HG03139 (cell line): ENCODE data around the gene TRIM38.
"Not testable (repeated sequence)": the region's sequence is repeated elsewhere in the genome, so short reads cannot be mapped to it uniquely, and the experiment has no call there.

Experiments
- ATAC-seq: cut with Tn5 transposase; IDR thresholded peaks from one replicate; pipeline ENCODE4 v1.9.1; 2021; ENCODE audit not compliant: unreplicated experiment

The TRIM38 gene, protein sequence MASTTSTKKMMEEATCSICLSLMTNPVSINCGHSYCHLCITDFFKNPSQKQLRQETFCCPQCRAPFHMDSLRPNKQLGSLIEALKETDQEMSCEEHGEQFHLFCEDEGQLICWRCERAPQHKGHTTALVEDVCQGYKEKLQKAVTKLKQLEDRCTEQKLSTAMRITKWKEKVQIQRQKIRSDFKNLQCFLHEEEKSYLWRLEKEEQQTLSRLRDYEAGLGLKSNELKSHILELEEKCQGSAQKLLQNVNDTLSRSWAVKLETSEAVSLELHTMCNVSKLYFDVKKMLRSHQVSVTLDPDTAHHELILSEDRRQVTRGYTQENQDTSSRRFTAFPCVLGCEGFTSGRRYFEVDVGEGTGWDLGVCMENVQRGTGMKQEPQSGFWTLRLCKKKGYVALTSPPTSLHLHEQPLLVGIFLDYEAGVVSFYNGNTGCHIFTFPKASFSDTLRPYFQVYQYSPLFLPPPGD

DNA sequence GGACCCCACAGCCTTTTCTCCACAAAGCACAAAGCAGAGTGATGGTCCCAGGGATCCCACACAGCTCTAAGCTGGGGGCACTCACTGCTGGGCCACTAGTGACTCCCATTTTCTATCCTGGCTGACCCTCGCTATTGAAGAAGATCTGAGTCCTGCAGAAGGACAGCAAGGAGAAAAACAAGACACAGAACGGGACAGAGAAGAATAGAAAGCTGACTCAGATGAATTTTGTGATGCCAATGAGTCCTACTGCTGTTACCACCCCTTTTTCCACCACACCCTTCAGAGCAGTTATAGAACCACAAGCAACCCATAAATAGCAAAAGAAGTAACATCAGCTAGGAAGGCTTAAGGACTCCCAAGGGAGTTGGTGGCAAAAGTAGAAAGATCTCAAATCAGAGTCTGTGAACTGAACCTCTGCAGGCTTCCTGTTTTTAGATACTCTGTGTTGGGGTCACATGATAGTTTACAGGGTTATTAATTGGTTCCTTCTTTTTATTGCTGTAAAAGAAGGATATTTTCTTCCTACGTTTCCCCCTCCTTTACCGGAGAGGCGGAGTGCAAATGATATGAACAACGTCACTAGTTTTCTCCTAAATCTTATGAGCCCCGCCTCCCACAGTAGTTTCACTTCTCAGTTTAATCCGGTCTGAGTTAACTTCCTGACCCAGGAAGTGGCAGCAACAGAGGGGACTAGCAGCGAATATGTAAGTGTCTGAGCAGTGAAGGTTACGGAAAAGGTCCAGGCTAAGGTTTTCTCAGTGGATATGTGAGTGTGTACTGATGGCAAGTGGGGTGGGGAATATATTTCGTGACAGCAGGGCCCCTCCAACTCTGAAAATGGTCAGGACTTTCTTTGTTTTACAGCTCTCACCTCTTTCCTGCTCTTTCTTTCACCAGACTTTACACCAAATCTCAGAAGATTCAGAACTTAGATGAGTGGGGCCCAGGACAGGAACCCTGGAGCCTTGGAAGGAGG is at the start of gene TRIM38:
TRIM38 (plus strand) TSS at position 654 of the 979 bp plus-strand sequence. CDS start 3,721 bp downstream, outside the sequence.
- peak; percentile 78 for ATAC-seq

DNA sequence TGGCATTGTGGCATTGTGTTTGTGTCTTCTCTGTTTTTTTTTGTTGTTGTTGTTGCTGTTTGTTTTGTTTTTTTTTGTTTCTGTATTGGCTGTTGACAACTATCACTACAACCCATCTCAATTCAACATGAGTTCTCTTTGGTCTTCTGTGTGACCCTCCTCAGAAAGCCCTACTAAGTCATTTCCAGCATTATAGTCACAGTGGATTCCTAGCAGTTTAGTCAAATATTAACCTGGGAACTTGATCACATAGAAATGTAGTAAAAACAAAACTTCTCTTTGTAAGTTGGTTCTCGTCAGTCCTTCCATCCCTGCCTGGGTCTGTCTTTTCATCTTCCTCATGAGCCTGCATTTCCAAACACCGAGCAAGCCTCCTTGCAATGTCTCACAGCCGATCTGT is 48.9 kb upstream of the TRIM38 start:
- ATAC-seq = no peak

DNA sequence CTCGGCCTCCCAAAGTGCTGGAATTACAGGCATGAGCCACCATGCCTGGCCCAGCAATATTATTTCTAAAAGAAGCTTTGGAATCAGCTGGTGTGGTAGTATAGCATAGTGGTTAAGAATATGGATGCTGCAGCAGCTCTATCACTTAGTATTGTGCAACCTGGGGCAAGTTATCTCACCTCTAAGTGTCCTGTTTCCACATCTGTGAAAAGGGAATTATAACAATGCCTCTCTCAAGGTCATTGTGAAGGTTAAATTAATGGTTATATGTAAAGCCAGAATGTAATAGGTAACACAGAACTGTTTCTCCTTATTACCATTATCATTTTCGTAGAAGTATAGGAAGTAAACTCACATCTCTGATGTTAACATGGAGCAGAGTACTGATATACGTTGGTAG is 46.3 kb upstream of the TRIM38 start:
- ATAC-seq = no peak

DNA sequence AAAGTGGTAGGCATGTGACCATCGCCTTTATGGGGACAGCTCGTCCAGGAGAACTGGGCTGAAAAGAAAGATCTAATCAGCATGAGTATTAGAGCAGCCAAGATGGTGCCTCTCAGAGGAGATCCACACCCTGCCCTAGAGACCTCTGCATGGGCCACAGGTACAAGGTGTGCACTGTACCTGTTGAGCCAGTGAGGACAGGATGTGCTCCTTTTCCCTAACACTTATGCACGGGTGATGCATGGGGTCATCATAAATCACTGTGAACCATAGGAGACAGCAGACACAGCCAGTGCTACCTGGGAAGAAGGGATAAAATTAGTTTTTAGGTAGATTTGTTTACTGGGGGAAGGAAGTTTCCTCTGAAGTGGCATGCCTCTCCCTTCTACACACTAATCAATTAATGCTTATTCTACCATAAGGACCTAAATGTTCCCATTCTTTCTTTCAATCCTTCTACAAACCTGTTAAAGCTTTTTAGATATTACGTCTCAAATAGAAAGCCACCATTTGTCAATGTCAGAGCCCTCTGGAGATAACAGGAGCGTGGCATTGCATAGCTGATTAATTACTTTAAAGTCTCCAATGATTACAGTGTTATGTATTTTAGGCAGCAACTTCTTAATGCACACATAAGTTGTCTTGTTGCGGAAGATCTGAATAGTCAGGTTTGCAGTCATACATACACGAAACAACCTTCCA is 45.7 kb upstream of the TRIM38 start:
- no peak for ATAC-seq

DNA sequence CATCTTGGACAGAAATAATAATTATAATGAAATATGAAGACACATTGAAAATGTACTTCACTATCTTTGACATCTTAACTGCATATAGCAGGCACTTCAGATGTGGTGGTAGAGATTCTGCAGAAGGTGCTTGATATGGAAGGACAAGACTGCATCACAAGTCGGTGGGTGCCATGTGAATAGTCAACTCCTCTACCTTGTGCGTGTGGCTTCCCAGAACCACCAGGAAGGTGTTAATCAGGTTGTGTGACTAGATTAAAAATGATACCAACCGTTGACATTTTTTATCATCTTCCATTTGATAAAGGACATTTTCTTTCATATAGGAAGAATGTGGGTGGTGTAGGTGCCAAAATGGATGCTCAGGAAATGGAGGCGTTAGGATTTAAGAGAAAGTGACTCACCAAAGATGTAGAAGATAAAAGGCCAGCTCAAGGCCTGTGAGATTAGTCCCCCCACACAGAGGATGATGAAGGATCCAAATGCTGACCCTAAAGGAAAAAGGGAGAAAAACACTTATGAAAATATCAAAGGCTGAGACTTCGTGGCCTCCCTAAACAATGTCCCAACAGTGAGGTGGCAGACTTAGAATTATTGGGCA is 44.4 kb upstream of the TRIM38 start:
- no peak for ATAC-seq

DNA sequence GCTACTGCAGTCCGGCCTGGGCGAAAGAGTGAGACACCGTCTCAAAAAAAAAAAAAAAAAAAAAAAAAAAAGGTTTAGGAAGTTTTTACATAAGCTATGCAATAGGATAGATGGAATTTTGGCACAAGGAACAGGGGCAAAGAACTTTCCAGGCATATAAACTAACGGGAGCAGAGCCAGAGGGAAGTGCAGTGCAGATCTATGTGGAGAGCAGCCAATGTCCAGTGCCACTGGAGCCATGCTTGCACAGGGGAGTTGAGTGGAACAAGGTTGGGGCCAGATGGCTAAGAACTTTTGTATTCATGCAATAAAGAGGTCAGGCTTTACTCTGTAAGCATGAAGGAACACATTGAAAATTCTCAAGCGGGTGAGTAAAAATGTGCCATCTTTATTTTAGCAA is 42.9 kb upstream of the TRIM38 start:
- ATAC-seq = no peak

DNA sequence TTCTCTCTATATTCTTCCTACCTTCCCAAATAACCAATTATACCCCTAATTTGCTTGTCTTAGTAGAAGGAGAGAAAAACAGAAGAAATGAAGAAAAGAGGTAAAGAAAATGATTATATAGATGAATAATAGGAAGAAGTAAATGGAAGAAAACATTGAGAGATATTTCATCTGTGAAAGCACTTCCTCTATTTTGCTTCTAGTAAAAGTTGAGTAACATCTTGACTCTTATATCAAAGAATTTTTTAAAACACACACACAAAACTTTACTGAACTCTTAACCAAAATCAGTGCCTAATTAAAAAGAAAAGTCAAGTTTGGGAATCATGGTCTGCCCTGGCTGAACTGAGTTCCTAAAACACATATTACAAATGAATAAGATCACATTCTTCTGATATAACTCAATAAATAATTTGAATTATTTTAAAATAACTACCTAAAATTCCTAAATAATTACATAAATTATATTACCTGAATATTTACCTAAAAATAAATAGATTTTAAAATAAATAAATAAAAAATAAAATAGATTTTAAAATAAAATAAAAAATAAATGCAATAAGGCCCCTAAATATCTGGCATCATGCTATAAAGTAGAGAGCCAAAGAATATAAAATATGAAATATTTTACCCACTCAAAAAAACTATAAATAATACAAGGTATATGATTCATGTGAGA is 40.9 kb upstream of the TRIM38 start:
- no peak for ATAC-seq

DNA sequence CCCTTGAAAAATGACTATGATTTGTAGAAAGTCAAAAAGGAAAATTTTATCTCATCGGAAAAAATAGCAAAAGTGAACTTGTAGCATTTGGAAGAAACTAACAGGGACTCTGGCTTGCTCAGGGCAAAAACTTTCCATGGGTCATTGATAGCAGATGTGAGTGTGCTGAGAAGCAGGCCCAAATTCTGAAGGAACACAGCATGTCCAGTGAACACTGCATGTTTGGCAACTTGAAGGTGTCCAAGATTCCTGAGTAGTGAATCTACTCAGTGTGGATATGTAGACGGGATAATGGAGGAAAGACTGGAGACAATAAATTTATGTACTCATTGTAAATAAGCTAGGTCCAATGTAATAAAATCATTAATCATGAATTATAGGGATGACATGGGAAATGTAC is 40.3 kb upstream of the TRIM38 start:
- no peak for ATAC-seq

DNA sequence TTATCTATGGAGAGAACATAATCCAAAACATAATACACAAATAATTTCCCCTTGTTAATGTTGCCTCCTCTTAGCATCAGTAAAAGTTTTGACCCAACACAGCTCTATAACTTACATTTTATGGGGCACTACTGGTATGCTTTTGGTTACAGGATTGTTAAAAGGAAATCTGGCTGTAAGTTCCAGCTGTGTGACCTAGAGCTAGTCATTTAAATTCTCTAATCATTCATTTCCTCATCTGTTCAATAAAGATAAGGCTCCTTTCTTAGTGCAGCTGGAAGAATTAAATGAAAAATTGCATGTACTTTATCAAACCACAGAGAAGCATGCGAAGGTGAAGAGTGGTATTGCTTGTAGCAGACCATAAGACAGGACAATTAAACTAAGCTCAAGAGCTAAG is 36.7 kb upstream of the TRIM38 start:
- ATAC-seq = no peak

DNA sequence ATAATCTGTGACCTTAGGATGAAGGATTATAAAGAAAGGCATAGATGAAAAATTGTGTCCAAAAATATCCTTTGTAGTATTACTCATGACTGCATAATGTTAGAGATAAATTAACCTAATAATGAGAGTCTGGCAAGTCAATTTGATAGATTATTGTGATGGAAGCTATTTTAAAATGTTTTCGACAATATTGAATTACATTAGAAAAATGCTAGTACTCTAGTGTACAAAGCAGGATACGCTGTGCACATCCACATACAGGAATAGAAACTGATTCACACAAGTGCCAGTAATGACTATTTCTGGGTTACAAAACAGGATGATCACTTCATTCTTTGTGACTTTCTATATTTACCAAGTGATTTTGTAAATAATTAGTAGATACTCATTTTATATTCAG is 35.4 kb upstream of the TRIM38 start:
- no peak for ATAC-seq

DNA sequence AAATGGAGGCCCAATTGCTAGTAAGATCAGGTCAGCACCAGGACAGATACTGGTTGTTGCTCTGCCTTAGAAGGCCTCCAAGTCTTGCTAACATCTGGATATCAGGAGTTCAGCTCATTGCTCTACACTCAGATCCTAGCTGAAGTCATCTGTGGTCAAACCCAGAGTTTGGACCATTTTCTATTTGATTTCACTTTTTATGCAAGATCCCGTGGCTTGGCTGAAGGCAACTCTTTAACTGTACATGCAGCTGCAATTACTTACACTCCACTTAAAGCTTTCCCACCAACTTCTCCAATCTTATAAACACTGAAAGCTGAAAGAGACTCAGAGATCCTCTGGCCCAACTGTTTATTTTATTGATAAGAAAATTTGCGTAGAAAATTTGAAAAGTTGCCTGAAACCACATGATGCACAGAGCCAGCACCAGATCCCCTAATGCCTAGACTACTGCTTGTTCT is 34.8 kb upstream of the TRIM38 start:
- ATAC-seq = no peak

DNA sequence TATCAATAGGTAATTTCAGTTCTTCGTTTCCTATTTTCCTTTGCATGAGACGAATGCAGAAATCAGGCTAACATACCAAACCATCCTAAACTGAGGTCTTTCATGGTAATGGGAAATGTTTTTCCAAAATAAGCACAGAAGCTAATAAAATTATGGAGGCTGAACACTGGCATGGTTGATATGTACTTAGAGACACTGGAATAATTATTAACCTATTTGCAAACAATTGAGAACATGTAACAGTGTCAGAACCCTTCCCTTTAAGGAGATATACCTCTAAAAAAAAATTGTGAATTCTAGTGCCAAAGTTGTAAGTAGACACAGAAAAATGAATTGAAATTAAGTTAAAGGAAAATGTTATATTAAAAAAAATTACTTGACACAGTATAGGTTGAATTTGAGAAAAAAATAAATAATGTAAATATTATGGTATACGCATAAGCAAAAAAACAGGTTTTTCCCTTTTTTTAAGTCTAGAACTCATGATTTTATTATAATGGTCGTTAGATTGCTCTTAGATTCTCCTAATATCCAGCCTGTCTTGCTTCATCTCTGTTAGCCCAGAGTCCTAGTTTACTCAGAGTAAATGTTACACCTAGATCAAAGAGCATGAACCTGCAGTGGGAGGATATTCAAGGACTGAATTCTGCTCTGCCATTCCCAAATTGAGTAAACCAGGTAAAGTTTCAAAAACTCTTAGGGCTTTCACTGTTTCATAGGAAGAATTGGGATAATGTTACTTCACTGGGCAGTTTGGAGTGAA is 33.9 kb upstream of the TRIM38 start:
- no peak for ATAC-seq

DNA sequence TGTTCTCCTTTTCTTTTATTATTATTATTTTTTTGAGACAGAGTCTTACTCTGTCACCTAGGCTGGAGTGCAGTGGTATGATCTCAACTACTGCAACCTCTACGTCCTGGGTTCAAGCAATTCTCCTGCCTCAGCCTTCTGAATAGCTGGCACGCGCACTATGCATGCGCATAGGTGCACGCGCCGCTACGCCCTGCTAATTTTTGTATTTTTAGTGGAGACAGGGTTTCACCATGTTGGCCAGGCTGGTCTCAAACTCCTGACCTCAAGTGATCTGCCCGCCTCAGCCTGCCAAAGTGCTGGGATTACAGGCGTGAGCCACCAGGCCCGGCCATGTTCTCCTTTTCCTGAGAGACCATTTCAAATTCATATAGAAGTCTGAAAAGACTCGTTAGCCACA is 32.8 kb upstream of the TRIM38 start:
- not testable (repeated sequence) for ATAC-seq

DNA sequence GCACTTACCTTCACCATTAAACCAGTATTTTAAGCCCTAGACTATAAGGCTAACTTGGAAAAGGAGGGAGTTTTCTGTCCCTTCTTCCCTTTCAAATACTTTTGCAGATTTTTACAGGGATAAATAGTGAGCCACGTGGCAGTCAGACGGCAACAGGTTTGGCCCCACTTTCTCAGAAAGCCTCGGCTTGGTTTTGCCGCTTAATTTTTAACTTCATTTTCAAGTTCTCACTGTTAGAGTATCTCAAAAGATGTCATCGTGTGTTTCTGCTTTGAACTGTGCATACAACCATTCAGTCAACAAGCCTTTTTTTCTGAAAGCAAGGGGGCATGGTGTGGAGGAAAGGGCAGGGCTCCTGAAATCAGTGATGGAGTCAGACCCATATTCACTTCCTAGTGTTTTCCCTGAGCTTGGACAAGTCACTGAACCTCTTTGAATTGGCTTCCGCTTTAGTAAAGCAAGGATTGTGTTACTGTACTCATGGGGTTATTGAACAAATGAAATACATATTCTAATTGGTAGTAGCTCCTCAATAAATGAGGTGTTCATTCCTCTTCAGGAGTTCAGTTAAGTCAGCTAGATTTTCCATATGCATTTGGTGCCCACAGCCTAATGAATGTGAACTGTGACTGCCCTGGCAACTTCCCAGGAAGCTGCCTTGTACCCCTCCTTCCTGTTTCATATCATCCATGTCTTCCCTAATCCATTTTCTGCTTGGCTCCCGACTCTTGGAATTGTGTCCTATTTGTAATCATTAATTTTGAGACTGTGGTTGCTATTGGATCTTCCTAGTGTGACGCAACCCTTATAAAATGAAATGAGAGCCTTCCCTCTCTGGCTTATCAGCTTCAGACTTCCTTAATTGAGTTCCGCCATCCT is 31.8 kb upstream of the TRIM38 start, which contains the start of gene SLC17A2:
SLC17A2 (minus strand) TSS at position 160 of the 879 bp plus-strand sequence. CDS start 4,895 bp downstream, outside the sequence.
- no peak for ATAC-seq

DNA sequence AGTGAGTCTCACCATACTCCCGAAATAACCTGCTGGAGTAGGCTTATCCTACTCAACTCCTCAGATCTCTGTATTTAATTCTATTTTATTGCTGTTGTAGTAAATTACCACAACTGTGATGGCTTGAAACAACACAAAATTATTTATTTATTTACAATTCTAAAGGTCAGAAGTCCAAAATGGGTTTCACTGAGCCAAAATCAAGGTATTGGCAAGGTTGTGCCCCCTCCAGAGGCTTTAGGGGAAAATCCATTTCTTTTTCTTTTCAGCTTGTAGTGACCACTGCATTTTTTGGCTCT is 31.2 kb upstream of the TRIM38 start:
- no peak for ATAC-seq

DNA sequence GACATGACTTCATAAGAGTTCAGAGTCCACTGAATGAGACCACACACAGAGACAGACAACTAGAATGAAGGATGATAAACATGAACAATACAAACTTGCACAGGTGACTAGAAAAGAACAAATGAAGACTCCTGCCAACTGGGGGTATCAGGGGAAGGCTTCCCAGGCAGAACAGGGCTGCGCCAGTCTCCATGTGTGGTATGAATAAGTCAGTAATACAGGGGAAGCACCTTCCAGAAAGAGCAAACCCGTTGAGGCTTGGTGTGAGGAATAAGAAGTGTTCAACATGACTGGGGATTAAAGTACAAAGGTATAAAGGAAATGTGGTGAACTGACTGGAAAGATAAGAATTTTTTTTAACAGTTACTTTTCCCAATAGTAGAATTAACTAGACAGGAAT is 28.4 kb upstream of the TRIM38 start:
- ATAC-seq = no peak

DNA sequence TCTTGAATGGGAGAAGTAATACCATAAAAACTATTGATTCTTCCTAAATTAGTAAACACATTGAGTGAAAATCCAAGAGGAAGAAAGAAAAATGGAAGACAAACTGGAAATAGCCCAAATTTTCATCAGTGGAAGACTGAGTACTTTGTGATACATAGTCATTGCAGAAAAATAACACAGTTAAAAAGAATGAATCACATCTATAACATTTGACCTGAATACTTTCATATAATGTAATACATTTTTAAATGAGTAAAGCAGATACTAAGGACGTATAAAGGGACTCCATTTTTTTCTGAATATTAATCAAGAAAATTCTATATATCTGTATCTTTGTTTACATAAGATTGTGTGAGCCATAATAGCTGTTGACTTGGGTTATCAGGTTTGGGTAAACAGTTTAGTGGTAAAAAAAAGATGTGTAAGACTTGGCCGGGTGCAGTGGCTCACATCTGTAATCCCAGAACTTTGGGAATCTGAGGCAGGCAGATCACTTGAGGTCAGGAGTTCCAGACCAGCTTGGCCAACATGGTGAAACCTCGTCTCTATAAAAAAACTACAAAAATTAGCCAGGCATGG is 27.8 kb upstream of the TRIM38 start:
- ATAC-seq = no peak

DNA sequence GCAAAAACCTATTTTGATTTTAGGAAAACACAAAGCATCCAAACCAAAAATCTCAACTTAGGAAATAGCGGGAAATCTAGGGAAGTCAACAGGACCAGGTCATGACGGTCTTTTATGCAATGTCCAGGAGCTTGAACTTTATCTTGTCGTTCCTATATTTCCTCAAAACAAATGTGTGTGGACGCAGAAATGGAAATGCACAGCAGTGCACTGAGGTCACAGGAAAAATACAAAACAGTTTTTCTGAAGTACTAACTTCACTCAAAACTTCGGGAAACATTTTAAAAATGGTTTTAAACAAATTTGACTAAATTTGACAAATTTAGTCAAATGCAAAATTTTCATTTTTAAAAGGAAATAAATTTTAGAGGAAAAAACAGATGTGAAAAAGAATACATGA is 26.6 kb upstream of the TRIM38 start:
- ATAC-seq = no peak
